A673 (cell line): ENCODE measurements around the gene ADCYAP1R1.

ENCODE experiments used
- CTCF ChIP-seq: fragments of 300-800, 200-600 bp; sonication (generic); conservative IDR thresholded peaks from 2 replicates; pipeline ENCODE4 v1.5.1; 2017; ENCODE audit warnings: low read depth, mild to moderate bottlenecking, antibody characterized with exemption, low read length, moderate library complexity, mixed read lengths
- EZH2 ChIP-seq: fragments of 200-600 bp; sonication (generic); IDR thresholded peaks from 2 replicates; pipeline ENCODE4 v1.6.1; 2017; ENCODE audit warnings: borderline replicate concordance, low read depth, mild to moderate bottlenecking, mixed read lengths, antibody characterized with exemption, low read length; ENCODE audit not compliant: poor library complexity, severe bottlenecking

- TF ChIP-seq EZH2 (no peak), CTCF (no peak)
Observed at GRCh38 chr7:31091924-31092434, 39.9 kb downstream of the ADCYAP1R1 start.
